Measurements from ENCODE around the gene LRRTM2. TPM values are rescaled to one million over a fixed set of nuclear protein-coding genes. Genes with fewer than 3 reads are reported as not detected.

Gene LRRTM2
- total and polyA plus RNA-seq, 4 donors = 0.08 to 0.71 (median 0.24) TPM; not detected in 1

- Histone ChIP-seq H3K36me3 (ENCODE audit: control insufficient read depth in 4 of 4, insufficient read depth in 3 of 4, low read depth in 1 of 4, low read length in 3 of 4) (peaks cover 0 to 2% (median 0%) of the 10 kb centered on the region in 4 donors), H3K9ac (ENCODE audit: low read depth in 1 of 2, low read length in 2 of 2) (no peak overlapping the region), H3K27me3 (ENCODE audit: control insufficient read depth in 4 of 4, insufficient read depth in 4 of 4, low read length in 3 of 4) (no peaks in the 10 kb centered on the region), H3K27ac (ENCODE audit: low read depth in 1 of 2, low read length in 2 of 2) (no peak overlapping the region), H3K9me3 (ENCODE audit: control insufficient read depth in 4 of 4, low read length in 3 of 4) (no peaks in the 10 kb centered on the region), H3K4me1 (ENCODE audit: control insufficient read depth in 4 of 4, insufficient read depth in 4 of 4, low read length in 3 of 4) (peaks cover 0 to 9% (median 1%) of the 10 kb centered on the region in 4 donors), H3K4me3 (ENCODE audit: low read depth in 1 of 3, low read length in 3 of 3) (no peak overlapping the region)
- 95% methylated on average over 6 of the region's 6 CpGs for WGBS
- TF ChIP-seq YY1 (IDR thresholded peaks at IDR 0.05) (no peak), ATF3 (IDR thresholded peaks at IDR 0.05) (no peak), JUND (IDR thresholded peaks at IDR 0.05) (no peak), FOXA2 (IDR thresholded peaks at IDR 0.05) (no peak), RXRA (IDR thresholded peaks at IDR 0.05) (no peak)
- DNase-seq (ENCODE audit: low spot score) = no peak
Observed at GRCh38 chr5:138874241-138874640, 894 bp downstream of the LRRTM2 start.

DNA sequence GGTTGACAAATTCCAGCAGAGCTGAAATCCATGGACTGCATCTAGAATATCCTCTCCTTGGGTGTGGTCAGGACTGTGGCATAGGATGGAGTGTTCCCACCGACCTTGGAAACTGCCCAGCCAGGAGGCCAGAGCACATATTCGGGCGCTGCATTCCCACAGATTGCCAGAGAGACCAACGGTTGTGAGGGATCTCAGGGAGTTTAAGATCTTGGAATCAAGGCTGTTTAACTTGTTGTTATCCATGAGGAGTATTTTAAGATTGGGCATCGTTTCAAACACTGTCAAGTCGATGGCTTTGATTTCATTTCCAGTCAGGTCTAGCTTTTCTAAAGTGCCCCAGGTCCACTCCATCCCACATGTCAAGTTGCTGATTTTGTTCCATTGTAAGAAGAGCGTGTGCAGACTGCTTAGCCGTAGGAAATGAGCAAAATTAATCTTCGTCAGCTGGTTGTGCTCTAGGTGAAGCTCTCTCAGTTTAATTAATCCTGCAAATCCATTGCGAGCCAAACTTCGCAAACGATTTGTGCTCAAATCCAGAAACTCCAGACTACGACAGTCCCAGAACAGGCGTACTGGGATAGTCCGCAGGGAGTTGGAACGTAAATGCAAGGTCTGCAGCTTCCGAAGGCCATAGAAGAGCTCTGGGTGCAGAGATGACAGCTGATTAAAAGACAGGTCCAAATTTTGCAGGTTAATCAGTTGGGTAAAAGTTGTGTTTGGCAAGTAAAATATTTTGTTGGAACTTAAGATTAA is 1.5 kb downstream of the LRRTM2 start:
- no peak for TF ChIP-seq YY1 (IDR thresholded peaks at IDR 0.05)
- TF ChIP-seq EGR1 (IDR thresholded peaks at IDR 0.05; ENCODE audit: low read depth in 2 of 2) = no peak
- no peak for TF ChIP-seq SP1 (IDR thresholded peaks at IDR 0.05)
- TF ChIP-seq RAD21 (IDR thresholded peaks at IDR 0.05) = no peak
- no peak for TF ChIP-seq NR2F2 (IDR thresholded peaks at IDR 0.05)
- no peak for TF ChIP-seq HNF4G (IDR thresholded peaks at IDR 0.05)
- TF ChIP-seq ZBTB33 (IDR thresholded peaks at IDR 0.05) = no peak
- TF ChIP-seq, protein P1, sequence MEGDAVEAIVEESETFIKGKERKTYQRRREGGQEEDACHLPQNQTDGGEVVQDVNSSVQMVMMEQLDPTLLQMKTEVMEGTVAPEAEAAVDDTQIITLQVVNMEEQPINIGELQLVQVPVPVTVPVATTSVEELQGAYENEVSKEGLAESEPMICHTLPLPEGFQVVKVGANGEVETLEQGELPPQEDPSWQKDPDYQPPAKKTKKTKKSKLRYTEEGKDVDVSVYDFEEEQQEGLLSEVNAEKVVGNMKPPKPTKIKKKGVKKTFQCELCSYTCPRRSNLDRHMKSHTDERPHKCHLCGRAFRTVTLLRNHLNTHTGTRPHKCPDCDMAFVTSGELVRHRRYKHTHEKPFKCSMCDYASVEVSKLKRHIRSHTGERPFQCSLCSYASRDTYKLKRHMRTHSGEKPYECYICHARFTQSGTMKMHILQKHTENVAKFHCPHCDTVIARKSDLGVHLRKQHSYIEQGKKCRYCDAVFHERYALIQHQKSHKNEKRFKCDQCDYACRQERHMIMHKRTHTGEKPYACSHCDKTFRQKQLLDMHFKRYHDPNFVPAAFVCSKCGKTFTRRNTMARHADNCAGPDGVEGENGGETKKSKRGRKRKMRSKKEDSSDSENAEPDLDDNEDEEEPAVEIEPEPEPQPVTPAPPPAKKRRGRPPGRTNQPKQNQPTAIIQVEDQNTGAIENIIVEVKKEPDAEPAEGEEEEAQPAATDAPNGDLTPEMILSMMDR (IDR thresholded peaks at IDR 0.05; ENCODE audit: low read depth, low read length, missing input control) = no peak
- TF ChIP-seq, protein P2, sequence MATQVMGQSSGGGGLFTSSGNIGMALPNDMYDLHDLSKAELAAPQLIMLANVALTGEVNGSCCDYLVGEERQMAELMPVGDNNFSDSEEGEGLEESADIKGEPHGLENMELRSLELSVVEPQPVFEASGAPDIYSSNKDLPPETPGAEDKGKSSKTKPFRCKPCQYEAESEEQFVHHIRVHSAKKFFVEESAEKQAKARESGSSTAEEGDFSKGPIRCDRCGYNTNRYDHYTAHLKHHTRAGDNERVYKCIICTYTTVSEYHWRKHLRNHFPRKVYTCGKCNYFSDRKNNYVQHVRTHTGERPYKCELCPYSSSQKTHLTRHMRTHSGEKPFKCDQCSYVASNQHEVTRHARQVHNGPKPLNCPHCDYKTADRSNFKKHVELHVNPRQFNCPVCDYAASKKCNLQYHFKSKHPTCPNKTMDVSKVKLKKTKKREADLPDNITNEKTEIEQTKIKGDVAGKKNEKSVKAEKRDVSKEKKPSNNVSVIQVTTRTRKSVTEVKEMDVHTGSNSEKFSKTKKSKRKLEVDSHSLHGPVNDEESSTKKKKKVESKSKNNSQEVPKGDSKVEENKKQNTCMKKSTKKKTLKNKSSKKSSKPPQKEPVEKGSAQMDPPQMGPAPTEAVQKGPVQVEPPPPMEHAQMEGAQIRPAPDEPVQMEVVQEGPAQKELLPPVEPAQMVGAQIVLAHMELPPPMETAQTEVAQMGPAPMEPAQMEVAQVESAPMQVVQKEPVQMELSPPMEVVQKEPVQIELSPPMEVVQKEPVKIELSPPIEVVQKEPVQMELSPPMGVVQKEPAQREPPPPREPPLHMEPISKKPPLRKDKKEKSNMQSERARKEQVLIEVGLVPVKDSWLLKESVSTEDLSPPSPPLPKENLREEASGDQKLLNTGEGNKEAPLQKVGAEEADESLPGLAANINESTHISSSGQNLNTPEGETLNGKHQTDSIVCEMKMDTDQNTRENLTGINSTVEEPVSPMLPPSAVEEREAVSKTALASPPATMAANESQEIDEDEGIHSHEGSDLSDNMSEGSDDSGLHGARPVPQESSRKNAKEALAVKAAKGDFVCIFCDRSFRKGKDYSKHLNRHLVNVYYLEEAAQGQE (IDR thresholded peaks at IDR 0.05) = no peak
- no peak for TF ChIP-seq ATF3 (IDR thresholded peaks at IDR 0.05)
- TF ChIP-seq FOXA1 (IDR thresholded peaks at IDR 0.05) = no peak
- Histone ChIP-seq H3K36me3 (ENCODE audit: control insufficient read depth in 4 of 4, insufficient read depth in 3 of 4, low read depth in 1 of 4, low read length in 3 of 4) (peaks cover 0 to 2% (median 0%) of the 10 kb centered on the region in 4 donors), H3K9me3 (ENCODE audit: control insufficient read depth in 4 of 4, low read length in 3 of 4) (no peaks in the 10 kb centered on the region), H3K4me1 (ENCODE audit: control insufficient read depth in 4 of 4, insufficient read depth in 4 of 4, low read length in 3 of 4) (peaks cover 0 to 15% (median 2%) of the 10 kb centered on the region in 4 donors), H3K4me3 (ENCODE audit: low read depth in 1 of 3, low read length in 3 of 3) (no peak overlapping the region), H3K9ac (ENCODE audit: low read depth in 1 of 2, low read length in 2 of 2) (no peak overlapping the region), H3K27me3 (ENCODE audit: control insufficient read depth in 4 of 4, insufficient read depth in 4 of 4, low read length in 3 of 4) (no peaks in the 10 kb centered on the region), H3K27ac (ENCODE audit: low read depth in 1 of 2, low read length in 2 of 2) (no peak overlapping the region)
- no peak for DNase-seq (ENCODE audit: low spot score)
- WGBS = 91% methylated on average over 17 of the region's 17 CpGs

Measured in liver (tissue), 9 donors.